Measurements from ENCODE around the gene ATRNL1.

- TF ChIP-seq SUZ12 (IDR thresholded peaks at IDR 0.05) (no peak), FOXK2 (IDR thresholded peaks at IDR 0.05) (no peak), SP1 (IDR thresholded peaks at IDR 0.05) (no peak), ELF4 (IDR thresholded peaks at IDR 0.05) (no peak), TARDBP (IDR thresholded peaks at IDR 0.05) (no peak), FOXA1 (IDR thresholded peaks at IDR 0.05) (no peak), ZNF384 (IDR thresholded peaks at IDR 0.05) (no peak), FOXM1 (IDR thresholded peaks at IDR 0.05; ENCODE audit: borderline replicate concordance) (no peak), BHLHE40 (IDR thresholded peaks at IDR 0.05; ENCODE audit: borderline replicate concordance) (no peak), NFRKB (IDR thresholded peaks at IDR 0.05) (no peak)
These were observed 10.5 kb downstream of the ATRNL1 start for GRCh38 chr10:115103700-115104099.
